Vagina (tissue), 2 donors: ENCODE results near the gene TSPAN5.

ENCODE experiments used
- CTCF ChIP-seq, 3 experiments: fragments of 450-650 bp in 2 of 3; fragments of 200-600 bp in 1 of 3; sonication (generic) in 1 of 3; IDR thresholded peaks; one replicate each; pipeline ENCODE4 v1.5.1; 2017 to 2019; ENCODE audit warnings: antibody characterized with exemption in 3 of 3, mild to moderate bottlenecking in 2 of 3, moderate library complexity in 2 of 3
- POLR2A ChIP-seq, 2 donors: fragments of 450-650 bp; IDR thresholded peaks; one replicate each; pipeline ENCODE4 v1.6.1; 2017; ENCODE audit warnings: antibody characterized with exemption in 2 of 2, mild to moderate bottlenecking in 2 of 2, moderate library complexity in 2 of 2
- POLR2AphosphoS5 ChIP-seq, 2 donors: sonication (generic); formaldehyde crosslinking; IDR thresholded peaks; one replicate each; pipeline ENCODE4 v1.9.0; 2017; ENCODE audit warnings: antibody characterized with exemption in 2 of 2, mild to moderate bottlenecking in 2 of 2, low read depth in 1 of 2; ENCODE audit not compliant: insufficient read depth in 1 of 2

GRCh38 chr4:98663226-98664006 lies 5.0 kb upstream of the TSPAN5 start:
- TF ChIP-seq CTCF (IDR thresholded peaks at IDR 0.05), result no peak
- TF ChIP-seq POLR2A (IDR thresholded peaks at IDR 0.05), result no peak
- TF ChIP-seq POLR2AphosphoS5 (IDR thresholded peaks at IDR 0.05; ENCODE audit: insufficient read depth in 1 of 2, low read depth in 1 of 2), result no peak
